GM19099 (cell line): ENCODE results near the gene SPON2.

Experiments
- POLR2A ChIP-seq: IDR thresholded peaks from 3 replicates; pipeline ENCODE4 v1.6.1; 2011; ENCODE audit warnings: low read depth; ENCODE audit not compliant: insufficient read length; ENCODE audit errors: extremely low read depth

SPON2 gene

DNA sequence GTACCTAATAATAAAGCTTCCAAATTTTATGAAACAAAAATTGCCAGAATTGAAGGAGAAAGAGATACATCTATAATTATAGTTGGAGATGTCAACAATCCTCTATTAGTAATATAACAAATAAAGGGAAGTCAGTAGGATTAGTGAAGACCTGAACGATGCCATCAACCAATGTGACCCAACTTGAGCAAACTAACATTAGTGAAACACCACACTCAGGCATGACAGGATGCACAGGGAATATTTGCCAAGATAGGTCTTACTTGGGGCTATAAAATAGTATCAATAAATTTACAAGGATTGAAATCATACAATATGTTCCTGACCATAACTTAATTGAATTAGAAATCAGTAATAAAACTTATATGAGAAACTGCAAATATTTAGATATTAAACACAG, 12.0 kb downstream of the SPON2 start:
- no peak for TF ChIP-seq POLR2A

DNA sequence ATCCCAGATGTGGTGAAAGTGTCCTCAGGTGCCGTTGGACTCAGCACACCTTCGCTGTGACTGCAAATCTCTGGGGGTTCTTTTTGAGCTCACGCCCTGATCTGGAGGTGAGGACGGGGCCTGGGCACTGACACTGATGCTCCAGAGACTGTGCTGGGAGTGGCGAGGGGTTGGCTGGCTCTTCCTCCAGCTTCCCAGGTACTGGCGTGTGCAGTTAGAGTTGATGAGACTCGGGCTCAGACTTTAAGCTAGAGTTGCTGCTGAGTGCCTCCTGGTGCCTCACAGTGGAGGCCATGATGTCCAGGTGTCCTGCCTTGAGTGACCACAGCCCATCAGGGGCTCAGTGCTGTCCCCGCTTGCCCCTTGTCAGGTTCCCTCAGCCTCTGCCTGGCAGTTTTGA, 16.3 kb downstream of the SPON2 start:
- TF ChIP-seq POLR2A: no peak

DNA sequence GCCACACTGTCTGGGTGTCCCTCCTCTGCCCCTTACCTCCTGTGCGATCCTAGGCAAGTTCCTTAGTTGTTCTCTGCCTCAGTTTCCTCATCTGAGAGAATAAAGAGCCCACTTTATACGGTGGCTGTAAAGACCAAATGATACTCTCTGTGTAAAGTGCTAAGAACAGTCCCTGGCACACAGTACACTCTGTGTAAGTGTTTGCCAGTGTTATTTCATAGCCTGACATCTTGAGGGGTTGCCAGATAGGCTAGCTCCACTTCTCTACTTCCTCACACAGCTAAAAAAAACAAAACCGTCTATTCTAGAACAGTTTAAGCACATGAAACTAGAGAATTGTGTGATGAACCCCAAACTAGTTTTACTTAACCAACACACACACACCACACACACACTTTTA, 17.1 kb downstream of the SPON2 start:
- TF ChIP-seq POLR2A: no peak

DNA sequence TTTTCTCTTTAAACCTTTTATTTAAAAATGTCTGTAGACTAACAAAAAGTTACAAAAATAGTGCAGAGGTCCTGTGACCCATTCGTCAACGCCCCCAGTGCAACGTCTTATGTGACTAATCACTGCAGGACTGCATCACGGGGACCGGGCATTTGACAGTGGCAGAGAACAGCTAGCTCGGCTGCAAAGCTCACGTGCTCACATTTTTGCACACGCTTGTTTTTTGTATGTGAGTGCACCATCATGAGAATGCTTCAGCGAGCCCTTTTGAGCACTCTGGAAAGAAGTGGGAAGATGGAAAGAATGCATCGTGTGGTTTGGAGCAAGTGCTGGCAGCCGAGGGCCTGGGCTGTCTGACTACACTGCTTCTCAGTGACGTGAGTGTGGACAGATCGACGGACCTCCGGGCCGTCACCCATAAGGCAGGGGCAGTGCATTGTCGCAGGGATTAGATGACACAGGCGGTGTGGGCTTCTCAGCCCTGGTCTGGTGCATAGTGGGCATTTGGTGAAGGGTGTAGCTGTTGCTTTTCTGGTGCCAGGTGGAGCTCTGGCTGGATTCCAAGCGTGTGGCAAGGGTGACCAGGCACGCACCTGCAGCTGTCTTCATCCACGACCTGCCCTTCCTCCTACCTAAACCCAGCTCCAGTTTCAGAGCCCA, 17.7 kb downstream of the SPON2 start:
- TF ChIP-seq POLR2A: no peak

DNA sequence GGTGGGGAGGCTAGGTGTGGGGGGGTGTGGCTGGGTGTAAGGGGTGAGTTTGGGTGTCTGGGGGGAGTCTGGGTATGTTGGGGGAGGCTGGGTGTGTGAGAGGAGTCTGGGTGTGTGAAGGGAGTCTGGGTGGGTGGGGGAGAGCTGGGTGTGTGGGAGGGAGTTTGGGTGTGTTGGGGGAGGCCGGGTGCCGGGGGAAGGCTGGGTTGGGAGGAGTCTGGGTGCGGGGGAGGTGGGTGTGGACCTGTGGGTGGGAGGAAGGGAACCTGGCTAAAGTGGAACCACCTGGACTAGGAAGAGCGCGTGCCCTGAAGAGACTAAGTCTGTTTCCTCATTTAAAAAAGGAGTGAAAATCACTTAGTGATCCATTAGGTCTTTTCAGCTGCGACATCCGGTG, 18.3 kb downstream of the SPON2 start:
- TF ChIP-seq POLR2A: no peak

DNA sequence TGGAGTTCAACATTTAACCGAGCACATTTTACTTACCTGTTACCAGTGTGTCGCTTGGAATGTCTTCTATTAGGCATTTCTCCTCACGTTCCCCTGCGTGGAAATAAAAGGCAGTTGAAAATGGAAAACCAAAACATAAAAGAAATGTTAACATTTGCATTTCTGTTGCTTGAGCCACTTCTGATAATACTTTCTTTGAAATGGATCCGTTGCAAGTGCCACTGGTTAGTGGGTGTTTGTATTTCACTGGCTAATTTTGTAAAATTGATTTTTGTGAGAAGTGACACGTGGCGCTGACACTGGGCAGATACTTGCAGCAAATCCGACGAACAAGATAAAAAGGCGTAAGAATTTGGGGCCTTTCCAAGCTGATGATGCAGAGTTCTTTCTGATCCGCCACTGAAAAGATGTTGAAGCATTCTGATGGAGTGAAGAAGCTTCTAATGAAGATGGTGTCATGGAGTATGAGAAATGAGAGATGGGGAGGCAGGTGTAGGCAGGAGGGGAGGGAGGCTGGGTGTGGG, 18.8 kb downstream of the SPON2 start:
- TF ChIP-seq POLR2A: no peak

DNA sequence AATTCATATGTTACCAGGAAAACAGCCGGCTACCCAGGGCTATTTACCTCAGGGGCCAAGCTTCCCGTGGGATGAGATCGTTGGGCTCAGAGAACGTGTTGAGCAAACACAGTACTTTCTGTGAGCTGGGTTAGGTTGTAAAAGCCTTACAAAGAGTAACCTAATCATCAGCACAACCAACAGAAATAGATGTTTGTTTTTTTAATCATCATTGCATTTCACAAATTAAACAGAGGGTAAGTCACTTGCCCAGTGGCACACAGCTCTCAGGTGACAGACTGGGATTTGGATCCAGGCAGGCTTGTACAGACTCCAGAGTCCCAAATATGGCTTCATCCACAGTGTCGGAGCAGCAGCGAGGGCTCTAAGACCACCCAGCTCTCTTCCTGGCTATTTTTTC, 20.1 kb downstream of the SPON2 start:
- TF ChIP-seq POLR2A: no peak

DNA sequence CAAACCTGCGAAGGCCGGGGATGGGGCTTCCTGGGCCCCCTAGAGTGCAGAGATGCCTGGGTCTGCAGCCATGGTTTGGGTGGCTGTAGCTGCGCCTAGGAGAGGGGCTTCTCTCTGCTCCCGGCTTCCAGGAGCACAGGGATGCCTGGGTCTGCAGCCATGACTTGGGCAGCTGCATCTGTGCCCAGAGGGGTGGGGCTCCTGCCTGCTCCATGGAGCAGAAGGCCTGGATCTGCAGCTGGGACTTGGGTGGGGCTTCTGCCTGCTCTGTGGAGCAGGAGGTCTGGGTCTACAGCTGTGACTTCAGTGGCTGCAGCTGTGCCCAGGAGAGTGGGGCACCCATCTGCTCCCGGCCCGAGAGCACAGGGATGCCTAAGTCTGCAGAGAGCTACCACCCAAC, 20.8 kb downstream of the SPON2 start:
- TF ChIP-seq POLR2A: no peak

DNA sequence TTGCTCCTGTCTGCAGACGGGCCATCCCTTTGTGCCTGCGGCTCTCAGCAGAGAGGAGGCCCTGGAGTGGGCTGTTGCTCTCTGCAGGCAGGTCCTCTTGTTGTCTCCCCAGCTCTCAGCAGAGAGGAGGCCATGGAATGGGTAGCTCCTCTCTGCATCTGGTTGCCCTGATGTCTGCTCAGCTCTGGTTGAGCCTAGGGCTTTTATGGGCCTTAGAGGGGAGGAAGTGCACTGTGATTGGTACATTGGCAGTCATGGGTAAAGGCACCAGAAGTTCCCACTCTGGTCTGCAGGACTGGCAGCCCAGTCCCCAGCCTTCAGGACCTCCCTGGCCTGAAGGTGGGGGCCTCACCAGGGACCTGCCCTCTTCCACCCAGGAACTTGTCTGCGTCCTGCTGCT, 21.5 kb downstream of the SPON2 start:
- TF ChIP-seq POLR2A: no peak

DNA sequence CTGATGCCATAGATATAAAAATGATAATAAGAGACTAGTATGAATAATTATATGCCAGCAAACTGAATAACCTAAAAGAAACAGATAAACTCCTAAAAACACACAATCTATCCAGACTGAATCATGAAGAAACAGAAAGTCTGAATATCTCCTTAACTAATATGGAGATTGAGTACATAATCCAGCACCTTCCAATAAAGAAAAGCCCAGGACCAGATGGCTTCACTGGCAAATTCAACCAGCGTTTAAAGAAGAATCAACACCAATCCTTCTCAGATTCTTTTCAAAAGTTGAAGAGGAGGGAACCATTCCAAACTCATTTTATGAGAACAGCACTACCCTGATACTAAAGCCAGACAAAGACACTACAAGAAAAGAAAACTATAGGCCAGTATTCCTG, 32.5 kb downstream of the SPON2 start:
- TF ChIP-seq POLR2A: no peak

DNA sequence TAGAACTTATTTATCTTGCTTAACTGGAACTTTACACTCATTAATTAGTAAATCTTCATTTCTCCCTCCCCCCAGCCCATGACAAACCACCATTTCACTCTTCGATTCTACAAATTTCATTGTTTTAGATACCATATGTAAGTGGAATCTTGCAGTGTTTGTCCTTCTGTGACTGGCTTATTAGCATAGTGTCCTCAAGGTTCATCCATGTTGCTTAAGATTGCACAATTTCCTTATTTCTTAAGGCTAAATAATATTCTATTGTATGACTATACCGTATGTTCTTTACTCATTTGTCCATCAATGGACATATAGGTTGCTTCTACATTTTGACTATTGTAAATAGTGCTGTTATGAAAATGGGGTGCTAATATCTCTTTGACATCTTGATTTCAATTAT, 34.5 kb downstream of the SPON2 start:
- TF ChIP-seq POLR2A: no peak

DNA sequence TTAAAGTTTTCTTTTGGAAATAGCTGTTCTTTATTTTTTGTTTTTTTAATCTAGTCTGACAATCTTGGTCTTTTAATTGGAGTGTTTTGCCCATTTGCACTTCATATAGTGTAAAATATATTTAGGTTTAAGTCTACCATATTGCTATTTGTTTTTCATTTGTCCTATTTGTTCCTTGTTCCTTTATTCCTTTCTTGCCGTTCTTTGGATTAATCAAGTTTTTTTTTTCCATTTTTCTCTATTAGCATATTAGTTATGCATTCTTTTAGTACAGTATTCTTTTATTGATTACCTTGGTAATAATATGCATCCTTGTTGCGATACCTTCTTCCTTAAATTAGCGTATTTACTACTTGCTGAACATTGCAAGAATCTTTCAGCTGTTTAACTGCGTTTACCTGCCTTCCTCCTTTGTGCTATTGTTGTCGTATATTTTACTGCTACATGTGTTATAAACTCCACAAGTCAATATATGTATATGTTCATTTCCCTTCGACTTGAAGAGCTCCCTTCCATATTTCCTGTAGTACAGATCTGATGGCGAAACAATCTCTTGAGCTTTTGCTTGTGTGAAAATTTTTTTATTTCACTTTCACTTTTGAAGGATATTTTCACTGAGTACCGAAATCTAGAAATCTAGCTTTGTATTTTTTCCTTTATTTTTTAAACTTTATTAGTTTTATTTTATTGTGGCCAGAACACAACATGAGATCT, 35.2 kb downstream of the SPON2 start:
- TF ChIP-seq POLR2A: no peak

DNA sequence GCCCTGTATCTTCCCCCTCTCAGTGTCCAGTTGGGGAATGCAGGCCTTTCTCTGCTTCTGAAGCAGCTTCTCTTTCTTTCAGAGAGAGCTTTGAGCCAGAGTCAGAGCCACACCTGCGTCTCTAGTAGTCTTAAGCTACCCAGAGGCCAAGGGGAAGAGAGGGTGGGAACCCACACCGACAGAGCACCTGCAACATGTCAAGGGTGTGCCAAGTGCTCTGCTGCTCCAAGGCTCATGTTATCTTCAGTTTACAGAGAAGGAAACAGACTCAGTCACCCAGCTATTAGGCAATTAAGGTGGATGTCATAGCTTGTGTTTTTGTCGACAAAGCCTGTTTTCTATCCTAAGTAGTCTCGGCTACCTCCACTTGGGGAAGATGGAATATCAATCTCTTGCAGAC, 36.3 kb downstream of the SPON2 start:
- TF ChIP-seq POLR2A: no peak

DNA sequence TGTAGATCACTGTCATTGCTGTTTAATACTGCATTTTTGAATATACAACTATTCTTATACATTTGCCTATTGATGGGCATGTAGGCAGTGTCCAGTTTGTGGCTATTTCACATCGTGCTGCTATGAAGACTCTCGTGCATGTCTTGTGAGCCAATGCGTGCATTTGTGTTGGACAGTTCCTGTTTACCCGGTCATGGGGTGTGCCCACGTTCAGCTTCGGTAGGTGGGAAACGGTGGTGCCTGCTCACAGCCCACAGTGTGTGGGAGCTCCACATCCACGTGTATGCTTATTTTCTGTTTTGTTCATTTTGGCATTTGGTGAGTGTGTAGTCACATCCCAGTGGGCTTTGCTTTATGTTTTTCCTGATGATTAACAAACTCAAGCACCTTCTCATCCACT, 39.4 kb downstream of the SPON2 start:
- TF ChIP-seq POLR2A: no peak

DNA sequence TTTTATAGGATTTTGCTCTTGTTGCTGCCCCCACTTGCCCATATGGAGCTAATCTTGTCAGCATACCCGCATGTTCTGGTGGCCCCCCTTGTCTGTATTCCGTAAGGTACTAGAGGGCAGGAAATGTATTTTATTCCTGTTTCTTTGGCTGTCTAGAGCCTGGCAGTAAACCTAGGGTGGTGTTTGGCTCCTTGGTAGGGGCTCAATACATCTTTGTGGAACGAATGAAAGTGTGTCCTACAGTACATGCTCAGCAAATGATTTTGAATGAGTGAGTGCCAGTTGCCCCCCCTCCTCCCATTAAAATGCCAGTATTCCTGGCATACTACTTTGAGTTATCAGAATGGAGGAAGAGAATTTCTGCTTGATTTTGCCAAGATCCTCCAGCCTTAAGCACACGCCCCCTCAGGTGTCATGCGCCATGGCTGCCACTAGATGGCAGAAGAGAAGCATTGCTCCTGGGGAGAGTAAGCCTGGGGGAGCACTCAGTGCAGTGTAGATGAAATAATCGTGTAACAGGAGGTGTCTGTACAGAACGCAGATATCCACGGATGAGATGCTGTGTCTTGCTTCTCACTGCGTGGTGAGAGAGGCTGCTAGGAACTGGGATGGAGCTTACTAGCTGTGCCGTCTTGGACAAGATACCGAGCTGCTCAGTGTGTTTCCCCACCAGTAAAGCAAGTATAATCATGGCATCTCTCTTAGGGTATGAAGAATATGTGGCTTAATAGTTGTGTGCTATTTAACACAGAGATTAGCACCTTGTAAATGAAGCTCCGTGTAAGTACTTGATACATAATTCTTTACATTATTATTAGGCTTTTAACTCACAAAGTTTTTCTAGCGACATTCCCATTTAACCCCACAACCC, 41.8 kb downstream of the SPON2 start:
- no peak for TF ChIP-seq POLR2A
